DND-41 (cell line): ENCODE data around the gene PLEKHG3.

Experiments used
- EZH2 ChIP-seq: IDR thresholded peaks from 3 replicates; pipeline ENCODE4 v1.6.1; 2012; ENCODE audit warnings: borderline replicate concordance, low read depth, mild to moderate bottlenecking, moderate library complexity, low read length, inconsistent platforms; ENCODE audit not compliant: severe bottlenecking
- TF ChIP-seq, protein P1 (sequence below): IDR thresholded peaks from 2 replicates; pipeline ENCODE4 v1.5.1; 2012; ENCODE audit warnings: borderline replicate concordance, low read length, moderate library complexity, mild to moderate bottlenecking; ENCODE audit not compliant: poor library complexity, severe bottlenecking; ENCODE audit errors: extremely low read depth

DNA sequence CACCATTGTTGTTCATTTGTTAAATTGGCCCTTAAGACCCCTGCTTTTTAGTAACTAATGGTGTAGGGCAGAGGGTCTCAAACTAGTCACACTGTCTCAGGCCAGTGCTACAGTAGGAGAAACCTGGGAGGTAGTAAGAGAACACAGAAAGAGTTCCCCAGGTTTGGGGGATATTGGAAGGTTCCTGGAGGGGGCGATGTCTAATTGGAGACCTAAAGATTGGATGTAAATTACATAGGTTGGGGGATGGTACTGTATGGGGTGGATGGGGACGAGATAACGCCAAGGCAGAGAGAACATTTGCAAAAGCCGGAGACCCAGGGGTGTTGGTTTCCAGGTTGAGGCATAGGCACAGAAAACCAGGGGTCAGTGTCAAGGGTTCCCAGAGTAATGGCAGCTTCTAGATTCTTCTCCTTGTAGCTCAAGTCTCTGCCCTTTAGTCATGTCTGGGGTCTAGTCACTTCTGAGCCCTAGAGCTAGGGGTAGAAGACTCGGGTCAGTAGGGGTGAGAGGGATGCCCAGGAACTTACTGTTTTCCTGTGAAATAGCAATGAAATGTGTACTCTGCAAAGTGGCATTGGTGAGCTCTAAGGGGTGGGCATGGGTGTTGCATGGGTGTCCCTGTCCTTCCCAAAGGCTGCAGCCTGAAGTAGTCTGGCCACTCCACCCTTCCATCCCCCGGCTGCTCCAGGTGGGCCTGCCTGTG is 21.8 kb downstream of the PLEKHG3 start:
- TF ChIP-seq, protein P1, sequence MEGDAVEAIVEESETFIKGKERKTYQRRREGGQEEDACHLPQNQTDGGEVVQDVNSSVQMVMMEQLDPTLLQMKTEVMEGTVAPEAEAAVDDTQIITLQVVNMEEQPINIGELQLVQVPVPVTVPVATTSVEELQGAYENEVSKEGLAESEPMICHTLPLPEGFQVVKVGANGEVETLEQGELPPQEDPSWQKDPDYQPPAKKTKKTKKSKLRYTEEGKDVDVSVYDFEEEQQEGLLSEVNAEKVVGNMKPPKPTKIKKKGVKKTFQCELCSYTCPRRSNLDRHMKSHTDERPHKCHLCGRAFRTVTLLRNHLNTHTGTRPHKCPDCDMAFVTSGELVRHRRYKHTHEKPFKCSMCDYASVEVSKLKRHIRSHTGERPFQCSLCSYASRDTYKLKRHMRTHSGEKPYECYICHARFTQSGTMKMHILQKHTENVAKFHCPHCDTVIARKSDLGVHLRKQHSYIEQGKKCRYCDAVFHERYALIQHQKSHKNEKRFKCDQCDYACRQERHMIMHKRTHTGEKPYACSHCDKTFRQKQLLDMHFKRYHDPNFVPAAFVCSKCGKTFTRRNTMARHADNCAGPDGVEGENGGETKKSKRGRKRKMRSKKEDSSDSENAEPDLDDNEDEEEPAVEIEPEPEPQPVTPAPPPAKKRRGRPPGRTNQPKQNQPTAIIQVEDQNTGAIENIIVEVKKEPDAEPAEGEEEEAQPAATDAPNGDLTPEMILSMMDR: no peak
- no peak for TF ChIP-seq EZH2
